GM23338 (cell line): Measurements from ENCODE around the gene TNFAIP3. TPM values are rescaled to one million over a fixed set of nuclear protein-coding genes. Genes with fewer than 3 reads are reported as not detected.

ENCODE experiments used
- ATAC-seq: fragments of 200-7000 bp; cut with Tn5 transposase; 3 replicates; pipeline ENCODE4 v1.9.1; 2020
- DNase-seq: peaks from one replicate; pipeline ENCODE4 v3.0.0-alpha.2; 2015; ENCODE audit warnings: low spot score
- H2AFZ ChIP-seq: fragments of 200-600 bp; sonication (generic); 2 replicates; pipeline ENCODE4 v1.8.0; 2016; ENCODE audit warnings: antibody characterized with exemption, mild to moderate bottlenecking, moderate library complexity
- H3F3A ChIP-seq: fragments of 200-600 bp; sonication (generic); replicated peaks from 2 replicates; pipeline ENCODE4 v1.8.0; 2017; ENCODE audit warnings: antibody characterized with exemption, mixed run types, low read depth
- H3K27ac ChIP-seq: fragments of 200-600 bp; sonication (generic); 2 replicates; pipeline ENCODE4 v1.6.1; 2016; ENCODE audit warnings: low read depth
- H3K27me3 ChIP-seq: fragments of 200-600 bp; sonication (generic); 2 replicates; pipeline ENCODE4 v1.8.0; 2016; ENCODE audit warnings: mild to moderate bottlenecking, mixed run types, moderate library complexity; ENCODE audit not compliant: insufficient read depth
- H3K36me3 ChIP-seq: fragments of 200-600 bp; sonication (generic); 2 replicates; pipeline ENCODE4 v1.8.0; 2016; ENCODE audit warnings: mild to moderate bottlenecking; ENCODE audit not compliant: insufficient read depth
- H3K4me1 ChIP-seq: fragments of 200-600 bp; sonication (generic); 2 replicates; pipeline ENCODE4 v1.8.0; 2016; ENCODE audit warnings: mild to moderate bottlenecking, moderate library complexity; ENCODE audit not compliant: insufficient read depth
- H3K4me2 ChIP-seq: fragments of 200-600 bp; sonication (generic); 2 replicates; pipeline ENCODE4 v1.7.1; 2017; ENCODE audit warnings: mixed run types
- H3K4me3 ChIP-seq: fragments of 200-600 bp; sonication (generic); 2 replicates; pipeline ENCODE4 v1.6.1; 2016; ENCODE audit warnings: mixed run types
- H3K79me2 ChIP-seq: fragments of 200-600 bp; sonication (generic); replicated peaks from 2 replicates; pipeline ENCODE4 v1.8.0; 2017; ENCODE audit warnings: mild to moderate bottlenecking; ENCODE audit not compliant: insufficient read depth
- H3K9me2 ChIP-seq: fragments of 200-600 bp; sonication (generic); 2 replicates; pipeline ENCODE4 v1.8.0; 2017; ENCODE audit not compliant: insufficient read depth
- H4K20me1 ChIP-seq: fragments of 200-600 bp; sonication (generic); replicated peaks from 2 replicates; pipeline ENCODE4 v1.8.0; 2017; ENCODE audit warnings: mild to moderate bottlenecking; ENCODE audit not compliant: insufficient read depth
- H3K27ac Mint-ChIP-seq: 2 replicates; pipeline ENCODE4 v1.8.0; 2020; ENCODE audit warnings: inconsistent platforms, mild to moderate bottlenecking, moderate library complexity, mixed read lengths
- H3K27me3 Mint-ChIP-seq: 3 replicates; pipeline ENCODE4 v1.8.0; 2022; ENCODE audit warnings: low read depth, mild to moderate bottlenecking, moderate library complexity, mixed read lengths, inconsistent platforms; ENCODE audit not compliant: insufficient read depth, poor library complexity
- H3K36me3 Mint-ChIP-seq: 3 replicates; pipeline ENCODE4 v1.8.0; 2021; ENCODE audit warnings: low read depth, mild to moderate bottlenecking, inconsistent platforms, moderate library complexity, mixed read lengths
- H3K4me1 Mint-ChIP-seq: 3 replicates; pipeline ENCODE4 v1.8.0; 2020; ENCODE audit warnings: mild to moderate bottlenecking, inconsistent platforms, mixed read lengths
- H3K4me3 Mint-ChIP-seq: 3 replicates; pipeline ENCODE4 v1.8.0; 2021; ENCODE audit warnings: moderate library complexity, mild to moderate bottlenecking, inconsistent platforms, mixed read lengths
- H3K9me3 Mint-ChIP-seq: 3 replicates; pipeline ENCODE4 v1.8.0; 2020; ENCODE audit warnings: moderate library complexity, mild to moderate bottlenecking, inconsistent platforms, mixed read lengths
- CREB1 ChIP-seq: fragments of 250-450 bp; sonication (Bioruptor Pico); IDR thresholded peaks from 2 replicates; pipeline ENCODE4 v1.5.0; 2020; ENCODE audit warnings: low read depth, mild to moderate bottlenecking, moderate library complexity
- EZH2 ChIP-seq: fragments of 200-600 bp; sonication (generic); IDR thresholded peaks from one replicate; pipeline ENCODE4 v1.8.0; 2017; ENCODE audit warnings: antibody characterized with exemption, mild to moderate bottlenecking, low read depth; ENCODE audit not compliant: unreplicated experiment
- EZH2phosphoT487 ChIP-seq: fragments of 200-600 bp; sonication (generic); IDR thresholded peaks from one replicate; pipeline ENCODE4 v1.8.1; 2018; ENCODE audit warnings: antibody characterized with exemption; ENCODE audit not compliant: unreplicated experiment
- JUNB ChIP-seq: IDR thresholded peaks from one replicate; pipeline ENCODE4 v1.6.1; 2016; ENCODE audit warnings: antibody characterized with exemption; ENCODE audit not compliant: unreplicated experiment
- NANOG ChIP-seq: IDR thresholded peaks from 2 replicates; pipeline ENCODE4 v1.6.1; 2016; ENCODE audit warnings: antibody characterized with exemption, borderline replicate concordance
- POLR2AphosphoS5 ChIP-seq: IDR thresholded peaks from 2 replicates; pipeline ENCODE4 v1.6.1; 2016; ENCODE audit warnings: antibody characterized with exemption, low read depth
- STAT1 ChIP-seq: IDR thresholded peaks from one replicate; pipeline ENCODE4 v1.6.1; 2016; ENCODE audit warnings: antibody characterized with exemption; ENCODE audit not compliant: unreplicated experiment
- ZNF114 ChIP-seq: fragments of 250-450 bp; sonication (Bioruptor Pico); IDR thresholded peaks from 2 replicates; pipeline ENCODE4 v1.5.0; 2020; ENCODE audit warnings: mild to moderate bottlenecking, moderate library complexity
- ZNF331 ChIP-seq: fragments of 250-450 bp; sonication (Bioruptor Pico); IDR thresholded peaks from 2 replicates; pipeline ENCODE4 v1.5.0; 2020; ENCODE audit warnings: low read depth, mild to moderate bottlenecking, moderate library complexity
- polyA plus RNA-seq: library from polyadenylated mRNA; unstranded; fragments of >200 nt; fragmentation: Nextera tagmentation; extraction: Ambion mirVana; gene quantifications from 2 replicates; pipeline ENCODE4 v1.2.1, GENCODE V29; 2016
- total RNA-seq: library from RNA; depleted of rRNA; stranded (reverse); fragments of >200 nt; shearing (Covaris generic); gene quantifications from 2 replicates; pipeline ENCODE4 v1.2.3, GENCODE V29; 2014
- TF ChIP-seq, protein P1 (sequence below): IDR thresholded peaks from 2 replicates; pipeline ENCODE4 v1.6.1; 2016; ENCODE audit warnings: antibody characterized with exemption
- TF ChIP-seq, protein P2 (sequence below): fragments of 250-450 bp; sonication (Bioruptor Pico); IDR thresholded peaks from 2 replicates; pipeline ENCODE4 v1.5.0; 2020; ENCODE audit warnings: mild to moderate bottlenecking, moderate library complexity
- TF ChIP-seq, protein P3 (sequence below): IDR thresholded peaks from one replicate; pipeline ENCODE4 v1.6.1; 2018; ENCODE audit warnings: antibody characterized with exemption; ENCODE audit not compliant: unreplicated experiment
- TF ChIP-seq, protein P4 (sequence below), 2 experiments: fragments of 200-600 bp in 1 of 2; sonication (generic) in 1 of 2; conservative IDR thresholded peaks; 2 replicates each; pipeline versions ENCODE4 v1.5.1 to v1.6.1; 2016 to 2017; ENCODE audit warnings: antibody characterized with exemption in 2 of 2, low read depth in 2 of 2, mild to moderate bottlenecking in 2 of 2, moderate library complexity in 1 of 2

The TNFAIP3 gene
- total and polyA plus RNA-seq, 2 experiments from 2014 or later = 2.1 to 2.3 TPM

DNA sequence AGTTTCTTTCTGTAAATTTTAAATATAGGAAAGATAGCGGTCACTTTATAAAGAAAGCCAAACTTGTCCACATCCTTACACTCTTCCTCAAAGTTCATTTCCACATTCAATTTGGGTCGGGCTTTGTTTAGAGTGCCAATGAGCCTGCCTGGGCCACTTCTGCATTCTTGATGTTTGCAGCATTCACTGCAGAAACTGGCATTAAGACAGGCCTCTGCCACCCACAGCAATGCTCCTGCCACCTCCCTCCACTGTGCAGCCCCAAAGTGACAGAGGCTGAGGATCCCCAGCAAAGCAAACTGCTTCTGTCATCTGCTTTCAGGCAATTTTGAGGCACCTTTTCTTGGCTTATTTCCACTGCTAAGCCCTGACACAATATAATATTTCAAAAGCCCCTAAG lies 61.2 kb downstream of the TNFAIP3 start:
- no peak overlapping the region for H3K4me2 ChIP-seq
- H3K4me1 ChIP-seq = peaks cover 20% of the 10 kb centered on the region
- H3K27ac Mint-ChIP-seq = no peak overlapping the region
- H3K79me2 ChIP-seq = no peaks in the 10 kb centered on the region
- no peaks in the 10 kb centered on the region for H3K36me3 Mint-ChIP-seq
- H2AFZ ChIP-seq = no peak overlapping the region
- H3K36me3 ChIP-seq = no peaks in the 10 kb centered on the region
- H3K4me3 Mint-ChIP-seq = no peak overlapping the region
- H3K9me3 Mint-ChIP-seq = no peaks in the 10 kb centered on the region
- H3K27me3 Mint-ChIP-seq = peaks cover 15% of the 10 kb centered on the region
- H4K20me1 ChIP-seq = no peaks in the 10 kb centered on the region
- ATAC-seq = no peak
- no peaks in the 10 kb centered on the region for H3F3A ChIP-seq
- no peak overlapping the region for H3K27ac ChIP-seq
- TF ChIP-seq, protein P1, sequence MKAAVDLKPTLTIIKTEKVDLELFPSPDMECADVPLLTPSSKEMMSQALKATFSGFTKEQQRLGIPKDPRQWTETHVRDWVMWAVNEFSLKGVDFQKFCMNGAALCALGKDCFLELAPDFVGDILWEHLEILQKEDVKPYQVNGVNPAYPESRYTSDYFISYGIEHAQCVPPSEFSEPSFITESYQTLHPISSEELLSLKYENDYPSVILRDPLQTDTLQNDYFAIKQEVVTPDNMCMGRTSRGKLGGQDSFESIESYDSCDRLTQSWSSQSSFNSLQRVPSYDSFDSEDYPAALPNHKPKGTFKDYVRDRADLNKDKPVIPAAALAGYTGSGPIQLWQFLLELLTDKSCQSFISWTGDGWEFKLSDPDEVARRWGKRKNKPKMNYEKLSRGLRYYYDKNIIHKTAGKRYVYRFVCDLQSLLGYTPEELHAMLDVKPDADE = no peak
- TF ChIP-seq, protein P2, sequence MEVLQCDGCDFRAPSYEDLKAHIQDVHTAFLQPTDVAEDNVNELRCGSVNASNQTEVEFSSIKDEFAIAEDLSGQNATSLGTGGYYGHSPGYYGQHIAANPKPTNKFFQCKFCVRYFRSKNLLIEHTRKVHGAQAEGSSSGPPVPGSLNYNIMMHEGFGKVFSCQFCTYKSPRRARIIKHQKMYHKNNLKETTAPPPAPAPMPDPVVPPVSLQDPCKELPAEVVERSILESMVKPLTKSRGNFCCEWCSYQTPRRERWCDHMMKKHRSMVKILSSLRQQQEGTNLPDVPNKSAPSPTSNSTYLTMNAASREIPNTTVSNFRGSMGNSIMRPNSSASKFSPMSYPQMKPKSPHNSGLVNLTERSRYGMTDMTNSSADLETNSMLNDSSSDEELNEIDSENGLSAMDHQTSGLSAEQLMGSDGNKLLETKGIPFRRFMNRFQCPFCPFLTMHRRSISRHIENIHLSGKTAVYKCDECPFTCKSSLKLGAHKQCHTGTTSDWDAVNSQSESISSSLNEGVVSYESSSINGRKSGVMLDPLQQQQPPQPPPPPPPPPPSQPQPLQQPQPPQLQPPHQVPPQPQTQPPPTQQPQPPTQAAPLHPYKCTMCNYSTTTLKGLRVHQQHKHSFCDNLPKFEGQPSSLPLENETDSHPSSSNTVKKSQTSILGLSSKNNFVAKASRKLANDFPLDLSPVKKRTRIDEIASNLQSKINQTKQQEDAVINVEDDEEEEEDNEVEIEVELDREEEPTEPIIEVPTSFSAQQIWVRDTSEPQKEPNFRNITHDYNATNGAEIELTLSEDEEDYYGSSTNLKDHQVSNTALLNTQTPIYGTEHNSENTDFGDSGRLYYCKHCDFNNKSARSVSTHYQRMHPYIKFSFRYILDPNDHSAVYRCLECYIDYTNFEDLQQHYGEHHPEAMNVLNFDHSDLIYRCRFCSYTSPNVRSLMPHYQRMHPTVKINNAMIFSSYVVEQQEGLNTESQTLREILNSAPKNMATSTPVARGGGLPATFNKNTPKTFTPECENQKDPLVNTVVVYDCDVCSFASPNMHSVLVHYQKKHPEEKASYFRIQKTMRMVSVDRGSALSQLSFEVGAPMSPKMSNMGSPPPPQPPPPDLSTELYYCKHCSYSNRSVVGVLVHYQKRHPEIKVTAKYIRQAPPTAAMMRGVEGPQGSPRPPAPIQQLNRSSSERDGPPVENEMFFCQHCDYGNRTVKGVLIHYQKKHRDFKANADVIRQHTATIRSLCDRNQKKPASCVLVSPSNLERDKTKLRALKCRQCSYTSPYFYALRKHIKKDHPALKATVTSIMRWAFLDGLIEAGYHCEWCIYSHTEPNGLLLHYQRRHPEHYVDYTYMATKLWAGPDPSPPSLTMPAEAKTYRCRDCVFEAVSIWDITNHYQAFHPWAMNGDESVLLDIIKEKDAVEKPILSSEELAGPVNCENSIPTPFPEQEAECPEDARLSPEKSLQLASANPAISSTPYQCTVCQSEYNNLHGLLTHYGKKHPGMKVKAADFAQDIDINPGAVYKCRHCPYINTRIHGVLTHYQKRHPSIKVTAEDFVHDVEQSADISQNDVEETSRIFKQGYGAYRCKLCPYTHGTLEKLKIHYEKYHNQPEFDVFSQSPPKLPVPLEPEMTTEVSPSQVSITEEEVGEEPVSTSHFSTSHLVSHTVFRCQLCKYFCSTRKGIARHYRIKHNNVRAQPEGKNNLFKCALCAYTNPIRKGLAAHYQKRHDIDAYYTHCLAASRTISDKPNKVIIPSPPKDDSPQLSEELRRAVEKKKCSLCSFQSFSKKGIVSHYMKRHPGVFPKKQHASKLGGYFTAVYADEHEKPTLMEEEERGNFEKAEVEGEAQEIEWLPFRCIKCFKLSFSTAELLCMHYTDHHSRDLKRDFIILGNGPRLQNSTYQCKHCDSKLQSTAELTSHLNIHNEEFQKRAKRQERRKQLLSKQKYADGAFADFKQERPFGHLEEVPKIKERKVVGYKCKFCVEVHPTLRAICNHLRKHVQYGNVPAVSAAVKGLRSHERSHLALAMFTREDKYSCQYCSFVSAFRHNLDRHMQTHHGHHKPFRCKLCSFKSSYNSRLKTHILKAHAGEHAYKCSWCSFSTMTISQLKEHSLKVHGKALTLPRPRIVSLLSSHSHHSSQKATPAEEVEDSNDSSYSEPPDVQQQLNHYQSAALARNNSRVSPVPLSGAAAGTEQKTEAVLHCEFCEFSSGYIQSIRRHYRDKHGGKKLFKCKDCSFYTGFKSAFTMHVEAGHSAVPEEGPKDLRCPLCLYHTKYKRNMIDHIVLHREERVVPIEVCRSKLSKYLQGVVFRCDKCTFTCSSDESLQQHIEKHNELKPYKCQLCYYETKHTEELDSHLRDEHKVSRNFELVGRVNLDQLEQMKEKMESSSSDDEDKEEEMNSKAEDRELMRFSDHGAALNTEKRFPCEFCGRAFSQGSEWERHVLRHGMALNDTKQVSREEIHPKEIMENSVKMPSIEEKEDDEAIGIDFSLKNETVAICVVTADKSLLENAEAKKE (CRISPR knock-in tag) = no peak
- TF ChIP-seq CREB1 (no peak), EZH2phosphoT487 (no peak), POLR2AphosphoS5 (no peak), NANOG (no peak), ZNF114 (CRISPR knock-in tag) (no peak), STAT1 (no peak), JUNB (no peak), EZH2 (no peak), ZNF331 (CRISPR knock-in tag) (no peak)
- TF ChIP-seq, protein P3, sequence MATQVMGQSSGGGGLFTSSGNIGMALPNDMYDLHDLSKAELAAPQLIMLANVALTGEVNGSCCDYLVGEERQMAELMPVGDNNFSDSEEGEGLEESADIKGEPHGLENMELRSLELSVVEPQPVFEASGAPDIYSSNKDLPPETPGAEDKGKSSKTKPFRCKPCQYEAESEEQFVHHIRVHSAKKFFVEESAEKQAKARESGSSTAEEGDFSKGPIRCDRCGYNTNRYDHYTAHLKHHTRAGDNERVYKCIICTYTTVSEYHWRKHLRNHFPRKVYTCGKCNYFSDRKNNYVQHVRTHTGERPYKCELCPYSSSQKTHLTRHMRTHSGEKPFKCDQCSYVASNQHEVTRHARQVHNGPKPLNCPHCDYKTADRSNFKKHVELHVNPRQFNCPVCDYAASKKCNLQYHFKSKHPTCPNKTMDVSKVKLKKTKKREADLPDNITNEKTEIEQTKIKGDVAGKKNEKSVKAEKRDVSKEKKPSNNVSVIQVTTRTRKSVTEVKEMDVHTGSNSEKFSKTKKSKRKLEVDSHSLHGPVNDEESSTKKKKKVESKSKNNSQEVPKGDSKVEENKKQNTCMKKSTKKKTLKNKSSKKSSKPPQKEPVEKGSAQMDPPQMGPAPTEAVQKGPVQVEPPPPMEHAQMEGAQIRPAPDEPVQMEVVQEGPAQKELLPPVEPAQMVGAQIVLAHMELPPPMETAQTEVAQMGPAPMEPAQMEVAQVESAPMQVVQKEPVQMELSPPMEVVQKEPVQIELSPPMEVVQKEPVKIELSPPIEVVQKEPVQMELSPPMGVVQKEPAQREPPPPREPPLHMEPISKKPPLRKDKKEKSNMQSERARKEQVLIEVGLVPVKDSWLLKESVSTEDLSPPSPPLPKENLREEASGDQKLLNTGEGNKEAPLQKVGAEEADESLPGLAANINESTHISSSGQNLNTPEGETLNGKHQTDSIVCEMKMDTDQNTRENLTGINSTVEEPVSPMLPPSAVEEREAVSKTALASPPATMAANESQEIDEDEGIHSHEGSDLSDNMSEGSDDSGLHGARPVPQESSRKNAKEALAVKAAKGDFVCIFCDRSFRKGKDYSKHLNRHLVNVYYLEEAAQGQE = no peak
- TF ChIP-seq, protein P4, sequence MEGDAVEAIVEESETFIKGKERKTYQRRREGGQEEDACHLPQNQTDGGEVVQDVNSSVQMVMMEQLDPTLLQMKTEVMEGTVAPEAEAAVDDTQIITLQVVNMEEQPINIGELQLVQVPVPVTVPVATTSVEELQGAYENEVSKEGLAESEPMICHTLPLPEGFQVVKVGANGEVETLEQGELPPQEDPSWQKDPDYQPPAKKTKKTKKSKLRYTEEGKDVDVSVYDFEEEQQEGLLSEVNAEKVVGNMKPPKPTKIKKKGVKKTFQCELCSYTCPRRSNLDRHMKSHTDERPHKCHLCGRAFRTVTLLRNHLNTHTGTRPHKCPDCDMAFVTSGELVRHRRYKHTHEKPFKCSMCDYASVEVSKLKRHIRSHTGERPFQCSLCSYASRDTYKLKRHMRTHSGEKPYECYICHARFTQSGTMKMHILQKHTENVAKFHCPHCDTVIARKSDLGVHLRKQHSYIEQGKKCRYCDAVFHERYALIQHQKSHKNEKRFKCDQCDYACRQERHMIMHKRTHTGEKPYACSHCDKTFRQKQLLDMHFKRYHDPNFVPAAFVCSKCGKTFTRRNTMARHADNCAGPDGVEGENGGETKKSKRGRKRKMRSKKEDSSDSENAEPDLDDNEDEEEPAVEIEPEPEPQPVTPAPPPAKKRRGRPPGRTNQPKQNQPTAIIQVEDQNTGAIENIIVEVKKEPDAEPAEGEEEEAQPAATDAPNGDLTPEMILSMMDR (conservative IDR thresholded peaks at IDR 0.05; ENCODE audit: low read depth in 2 of 2) = no peak
- no peak for DNase-seq
- no peak overlapping the region for H3K4me3 ChIP-seq
- no peaks in the 10 kb centered on the region for H3K27me3 ChIP-seq
- peaks cover 36% of the 10 kb centered on the region for H3K4me1 Mint-ChIP-seq
- H3K9me2 ChIP-seq = no peaks in the 10 kb centered on the region
